Neural crest cell (in vitro differentiated cells): ENCODE results near the gene TGM2. TPM values are rescaled to one million over a fixed set of nuclear protein-coding genes. Genes with fewer than 3 reads are reported as not detected.

Experiments
- DNase-seq: peaks from one replicate; pipeline ENCODE4 v3.0.0; 2021; ENCODE audit warnings: low read depth, mixed read lengths, low spot score
- H3K27ac Mint-ChIP-seq: one replicate; pipeline ENCODE4 v1.8.0; 2021; ENCODE audit warnings: mild to moderate bottlenecking, mixed read lengths; ENCODE audit not compliant: unreplicated experiment
- H3K27me3 Mint-ChIP-seq: 2 replicates; pipeline ENCODE4 v1.8.0; 2021; ENCODE audit warnings: low read depth, mild to moderate bottlenecking, mixed read lengths
- H3K36me3 Mint-ChIP-seq: 2 replicates; pipeline ENCODE4 v1.8.0; 2021; ENCODE audit warnings: low read depth, mild to moderate bottlenecking, mixed read lengths
- H3K4me1 Mint-ChIP-seq: 2 replicates; pipeline ENCODE4 v1.8.0; 2021; ENCODE audit warnings: mixed read lengths
- H3K4me3 Mint-ChIP-seq: one replicate; pipeline ENCODE4 v1.8.0; 2021; ENCODE audit warnings: mild to moderate bottlenecking, mixed read lengths
- H3K9me3 Mint-ChIP-seq: 2 replicates; pipeline ENCODE4 v1.8.0; 2021; ENCODE audit warnings: mixed read lengths
- CTCF ChIP-seq: fragments of 200-600 bp; sonication (generic); conservative IDR thresholded peaks from 2 replicates; pipeline ENCODE4 v1.5.0; 2021; ENCODE audit warnings: antibody characterized with exemption, mild to moderate bottlenecking
- total RNA-seq: library from RNA; stranded (reverse); gene quantifications from 2 replicates; pipeline ENCODE4 v1.2.1, GENCODE V29; 2021

The TGM2 gene
- total RNA-seq, 1 donor from 2014 or later = 1.4 TPM

- no peak for DNase-seq
- H3K9me3 Mint-ChIP-seq = peaks cover 4% of the 10 kb centered on the region
- H3K27ac Mint-ChIP-seq = no peak overlapping the region
- no peaks in the 10 kb centered on the region for H3K27me3 Mint-ChIP-seq
- H3K4me1 Mint-ChIP-seq = peaks cover 6% of the 10 kb centered on the region
- TF ChIP-seq CTCF = no peak
- H3K4me3 Mint-ChIP-seq = no peak overlapping the region
- no peaks in the 10 kb centered on the region for H3K36me3 Mint-ChIP-seq
Observed at GRCh38 chr20:38193586-38194105, 28.6 kb upstream of the TGM2 start.

GRCh38 chr20:38192323-38192885 lies 27.3 kb upstream of the TGM2 start:
- H3K27ac Mint-ChIP-seq = no peak overlapping the region
- H3K9me3 Mint-ChIP-seq = peaks cover 4% of the 10 kb centered on the region
- no peaks in the 10 kb centered on the region for H3K4me1 Mint-ChIP-seq
- no peak overlapping the region for H3K4me3 Mint-ChIP-seq
- no peaks in the 10 kb centered on the region for H3K36me3 Mint-ChIP-seq
- TF ChIP-seq CTCF = no peak
- DNase-seq = no peak
- H3K27me3 Mint-ChIP-seq = no peaks in the 10 kb centered on the region

GRCh38 chr20:38191654-38192053 lies 26.6 kb upstream of the TGM2 start:
- H3K27ac Mint-ChIP-seq = no peak overlapping the region
- no peaks in the 10 kb centered on the region for H3K36me3 Mint-ChIP-seq
- H3K4me3 Mint-ChIP-seq = no peak overlapping the region
- peaks cover 4% of the 10 kb centered on the region for H3K9me3 Mint-ChIP-seq
- no peak for DNase-seq
- H3K4me1 Mint-ChIP-seq = no peaks in the 10 kb centered on the region
- no peaks in the 10 kb centered on the region for H3K27me3 Mint-ChIP-seq
- no peak for TF ChIP-seq CTCF

- no peaks in the 10 kb centered on the region for H3K4me1 Mint-ChIP-seq
- no peaks in the 10 kb centered on the region for H3K27me3 Mint-ChIP-seq
- H3K9me3 Mint-ChIP-seq = peaks cover 4% of the 10 kb centered on the region
- no peaks in the 10 kb centered on the region for H3K36me3 Mint-ChIP-seq
- H3K27ac Mint-ChIP-seq = no peak overlapping the region
- DNase-seq = no peak
- TF ChIP-seq CTCF = no peak
- no peak overlapping the region for H3K4me3 Mint-ChIP-seq
Observed at GRCh38 chr20:38190936-38191371, 25.9 kb upstream of the TGM2 start.

- Mint-ChIP-seq H3K27ac (no peak overlapping the region), H3K4me3 (no peak overlapping the region), H3K36me3 (no peaks in the 10 kb centered on the region), H3K9me3 (peaks cover 4% of the 10 kb centered on the region), H3K4me1 (no peaks in the 10 kb centered on the region), H3K27me3 (no peaks in the 10 kb centered on the region)
- TF ChIP-seq CTCF = no peak
- DNase-seq = no peak
Observed at GRCh38 chr20:38190166-38190565, 25.1 kb upstream of the TGM2 start.
